Airway epithelial cell (primary cell): ENCODE data around the gene USP1. TPM values are rescaled to one million over a fixed set of nuclear protein-coding genes. Genes with fewer than 3 reads are reported as not detected.

Source experiments
- total RNA-seq: library from RNA; depleted of rRNA; stranded (reverse); fragments of >200 nt; gene quantifications from 2 replicates; pipeline ENCODE4 v1.2.3, GENCODE V29; 2015

Gene USP1, protein sequence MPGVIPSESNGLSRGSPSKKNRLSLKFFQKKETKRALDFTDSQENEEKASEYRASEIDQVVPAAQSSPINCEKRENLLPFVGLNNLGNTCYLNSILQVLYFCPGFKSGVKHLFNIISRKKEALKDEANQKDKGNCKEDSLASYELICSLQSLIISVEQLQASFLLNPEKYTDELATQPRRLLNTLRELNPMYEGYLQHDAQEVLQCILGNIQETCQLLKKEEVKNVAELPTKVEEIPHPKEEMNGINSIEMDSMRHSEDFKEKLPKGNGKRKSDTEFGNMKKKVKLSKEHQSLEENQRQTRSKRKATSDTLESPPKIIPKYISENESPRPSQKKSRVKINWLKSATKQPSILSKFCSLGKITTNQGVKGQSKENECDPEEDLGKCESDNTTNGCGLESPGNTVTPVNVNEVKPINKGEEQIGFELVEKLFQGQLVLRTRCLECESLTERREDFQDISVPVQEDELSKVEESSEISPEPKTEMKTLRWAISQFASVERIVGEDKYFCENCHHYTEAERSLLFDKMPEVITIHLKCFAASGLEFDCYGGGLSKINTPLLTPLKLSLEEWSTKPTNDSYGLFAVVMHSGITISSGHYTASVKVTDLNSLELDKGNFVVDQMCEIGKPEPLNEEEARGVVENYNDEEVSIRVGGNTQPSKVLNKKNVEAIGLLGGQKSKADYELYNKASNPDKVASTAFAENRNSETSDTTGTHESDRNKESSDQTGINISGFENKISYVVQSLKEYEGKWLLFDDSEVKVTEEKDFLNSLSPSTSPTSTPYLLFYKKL
- total RNA-seq, result 18.6 and 23.3 TPM in 2 replicates

GRCh38 chr1:62436466-62437272 is at the start of gene USP1:
Gene USP1 (plus strand): TSS chr1:62437049. CDS start chr1:62439868, 2,819 bp downstream.

Other genes with a start within 250 kb of the USP1 start
- 0.74 and 1.1 TPM in 2 replicates for gene L1TD1, start 242.2 kb upstream of the USP1 start, total RNA-seq
- 1.4 and 2.5 TPM in 2 replicates for gene KANK4, start 117.6 kb upstream of the USP1 start, total RNA-seq
- gene ANGPTL3, start 160.5 kb downstream of the USP1 start, total RNA-seq, result not detected in 2 replicates